ENCODE results near the gene OR6X1.
"Not testable (repeated sequence)": the region's sequence is repeated elsewhere in the genome, so short reads cannot be mapped to it uniquely, and the experiment has no call there.

Gene OR6X1

GRCh38 chr11:123760894-123761293, 6.6 kb upstream of the OR6X1 start:
- TF ChIP-seq CTCF (IDR thresholded peaks at IDR 0.05; ENCODE audit: low read depth, low read length) = no peak
- no peak overlapping the region for H3K4me3 ChIP-seq (ENCODE audit: low read depth, low read length)
- DNase-seq (ENCODE audit: low read depth, low spot score) = no peak
- in situ Hi-C loops (cut with HindIII; ENCODE audit: low sequenced_read_pairs) = no loop called here

DNA sequence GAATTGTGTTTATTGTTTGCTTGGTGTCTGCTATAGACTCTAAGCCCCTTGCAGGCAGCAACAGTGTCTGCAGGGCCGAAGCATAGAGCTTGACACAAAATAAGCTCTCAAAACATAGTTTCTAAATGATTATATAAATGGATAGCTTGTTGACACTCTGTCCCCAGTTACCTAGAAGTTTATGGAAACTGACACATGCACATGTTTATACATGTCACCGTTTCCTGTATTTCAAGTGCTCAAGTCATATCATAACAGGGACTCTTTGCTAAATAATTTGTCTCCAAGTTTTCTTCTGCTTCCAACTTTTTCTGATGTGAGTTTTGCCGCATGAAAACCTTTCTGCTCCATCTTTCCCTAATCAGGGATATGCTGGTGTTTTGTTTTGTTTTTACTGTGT, 3.7 kb upstream of the OR6X1 start:
- H3K4me3 ChIP-seq (ENCODE audit: low read depth, low read length) = no peak overlapping the region
- in situ Hi-C loops (cut with HindIII; ENCODE audit: low sequenced_read_pairs) = no loop called here
- no peak for DNase-seq (ENCODE audit: low read depth, low spot score)
- no peak for TF ChIP-seq CTCF (IDR thresholded peaks at IDR 0.05; ENCODE audit: low read depth, low read length)

DNA sequence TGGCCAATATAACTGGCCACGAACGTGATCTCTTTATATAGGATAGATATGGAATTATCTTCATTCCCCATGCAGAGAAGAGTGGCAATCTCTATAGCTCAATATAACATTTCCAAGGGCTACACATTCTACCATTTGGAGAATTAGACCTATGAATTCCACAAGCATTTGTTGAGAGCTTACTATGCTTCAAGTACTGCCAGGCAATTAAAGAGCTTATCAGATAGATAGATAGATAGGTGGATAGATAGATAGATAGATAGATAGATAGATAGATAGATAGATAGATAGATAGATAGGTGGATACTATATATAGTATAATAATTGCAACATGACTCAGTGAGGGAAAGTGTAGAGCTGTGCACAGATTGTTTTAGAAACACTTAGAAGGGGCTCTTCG, 1.5 kb upstream of the OR6X1 start:
- no peak overlapping the region for H3K4me3 ChIP-seq (ENCODE audit: low read depth, low read length)
- in situ Hi-C loops (cut with HindIII; ENCODE audit: low sequenced_read_pairs) = no loop called here
- no peak for TF ChIP-seq CTCF (IDR thresholded peaks at IDR 0.05; ENCODE audit: low read depth, low read length)
- DNase-seq (ENCODE audit: low read depth, low spot score) = no peak

DNA sequence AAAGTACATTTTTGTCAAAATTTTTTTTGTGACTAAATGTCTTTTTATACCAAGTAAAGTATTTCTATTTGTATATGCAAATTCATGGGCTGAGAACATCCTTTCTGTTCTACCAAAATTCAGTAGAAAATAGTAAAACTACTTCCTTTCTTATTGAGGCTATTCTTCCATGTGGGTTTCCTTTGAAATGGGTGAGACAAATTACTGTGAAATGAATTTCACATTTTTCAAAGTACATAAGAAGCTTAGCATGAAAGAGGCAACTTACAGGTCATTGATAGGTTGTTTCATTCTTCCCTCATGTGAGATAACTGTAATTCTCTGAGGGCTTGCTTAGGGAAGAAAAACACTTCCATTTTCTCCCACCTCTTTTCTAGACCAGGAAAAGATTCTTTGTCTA, 1.0 kb upstream of the OR6X1 start:
- H3K4me3 ChIP-seq (ENCODE audit: low read depth, low read length) = no peak overlapping the region
- DNase-seq (ENCODE audit: low read depth, low spot score) = no peak
- TF ChIP-seq CTCF (IDR thresholded peaks at IDR 0.05; ENCODE audit: low read depth, low read length) = no peak
- in situ Hi-C loops (cut with HindIII; ENCODE audit: low sequenced_read_pairs) = no loop called here

- no peak for DNase-seq (ENCODE audit: low read depth, low spot score)
- H3K4me3 ChIP-seq (ENCODE audit: low read depth, low read length) = no peak overlapping the region
- in situ Hi-C loops (cut with HindIII; ENCODE audit: low sequenced_read_pairs) = no loop called here
- no peak for TF ChIP-seq CTCF (IDR thresholded peaks at IDR 0.05; ENCODE audit: low read depth, low read length)
Observed at GRCh38 chr11:123753110-123753509, 1.2 kb downstream of the OR6X1 start.

DNA sequence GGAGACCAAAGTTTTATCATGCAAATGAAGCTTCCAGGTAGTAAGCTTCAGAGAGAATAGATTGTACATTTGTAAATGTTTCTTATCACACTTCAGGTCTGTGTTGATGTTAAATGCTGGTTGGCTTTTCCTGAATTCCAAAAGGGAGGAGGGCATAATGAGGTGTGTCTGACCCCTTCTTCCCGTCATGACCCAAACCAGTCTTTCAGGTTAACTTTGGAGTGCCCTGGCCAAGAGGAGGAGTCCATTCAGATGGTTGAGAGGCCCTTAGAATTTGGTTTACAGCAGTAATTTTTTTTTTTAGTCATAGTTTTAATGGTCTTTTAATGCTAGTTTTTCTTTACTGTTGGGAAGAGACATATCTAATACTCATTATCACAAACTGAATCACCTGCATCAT, 2.5 kb downstream of the OR6X1 start:
- no peak for DNase-seq (ENCODE audit: low read depth, low spot score)
- H3K4me3 ChIP-seq (ENCODE audit: low read depth, low read length) = no peak overlapping the region
- in situ Hi-C loops (cut with HindIII; ENCODE audit: low sequenced_read_pairs) = no loop called here
- no peak for TF ChIP-seq CTCF (IDR thresholded peaks at IDR 0.05; ENCODE audit: low read depth, low read length)

- in situ Hi-C loops (cut with HindIII; ENCODE audit: low sequenced_read_pairs); DNase-seq (ENCODE audit: low read depth, low spot score); H3K4me3 ChIP-seq (ENCODE audit: low read depth, low read length): not testable (repeated sequence)
Observed at GRCh38 chr11:123748349-123748748, 6.0 kb downstream of the OR6X1 start.

All from astrocyte of the spinal cord (primary cell).